Uterus (tissue), 4 donors: ENCODE results near the gene PIP5K1C. TPM values are rescaled to one million over a fixed set of nuclear protein-coding genes. Genes with fewer than 3 reads are reported as not detected.

Experiments
- DNase-seq, 2 donors: peaks; one replicate each; pipeline ENCODE4 v3.0.0-alpha.2; 2019 to 2020
- H3K27ac ChIP-seq, 2 donors: fragments of 200-600 bp; sonication (generic); 1 replicate in 1 of 2; 2 replicates in 1 of 2; pipeline ENCODE4 v1.5.1; 2016 to 2018
- H3K27me3 ChIP-seq, 2 donors: fragments of 200-600 bp; sonication (generic); one replicate each; pipeline ENCODE4 v1.5.1; 2018 to 2019; ENCODE audit warnings: control low read depth in 1 of 2
- H3K36me3 ChIP-seq, 2 donors: fragments of 200-600 bp; sonication (generic); one replicate each; pipeline ENCODE4 v1.5.1; 2019; ENCODE audit warnings: control low read depth in 1 of 2
- H3K4me1 ChIP-seq, 2 donors: fragments of 200-600 bp; sonication (generic); one replicate each; pipeline ENCODE4 v1.5.1; 2018 to 2019; ENCODE audit warnings: control low read depth in 1 of 2
- H3K4me3 ChIP-seq, 2 donors: fragments of 200-600 bp; sonication (generic); 1 replicate in 1 of 2; 2 replicates in 1 of 2; pipeline ENCODE4 v1.5.1; 2018 to 2019; ENCODE audit warnings: mild to moderate bottlenecking in 1 of 2
- H3K9me3 ChIP-seq, 2 donors: fragments of 200-600 bp; sonication (generic); one replicate each; pipeline ENCODE4 v1.5.1; 2019; ENCODE audit warnings: control low read depth in 1 of 2
- CTCF ChIP-seq, 4 experiments: fragments of 200-600 bp in 2 of 4; fragments of 450-650 bp in 2 of 4; sonication (generic) in 2 of 4; IDR thresholded peaks; one replicate each; pipeline ENCODE4 v1.5.1; 2016 to 2019; ENCODE audit warnings: antibody characterized with exemption in 4 of 4, mild to moderate bottlenecking in 2 of 4, moderate library complexity in 1 of 4
- POLR2A ChIP-seq, 2 donors: fragments of 450-650 bp; IDR thresholded peaks; one replicate each; pipeline ENCODE4 v1.6.1; 2016; ENCODE audit warnings: antibody characterized with exemption in 2 of 2, mild to moderate bottlenecking in 1 of 2, moderate library complexity in 1 of 2
- intact Hi-C: fragments of 100-400 bp; cut with DNase I; formaldehyde crosslinking; loops from one replicate; pipeline ENCODE4 v1.15.1; 2023; ENCODE audit warnings: low total_unique reads
- total RNA-seq, 4 donors: library from RNA; depleted of rRNA in 3 of 4; stranded (reverse); fragments of >200 nt in 3 of 4; gene quantifications; one replicate each; pipeline versions ENCODE4 v1.1.0 to v1.2.4, GENCODE V29; 2014 to 2023
- donor health status: DM: yes; HTN: yes; CAD: no.

PIP5K1C gene
- total RNA-seq, 4 donors from 2014 or later: 6.2 to 77.5 (median 33.2) TPM

DNA sequence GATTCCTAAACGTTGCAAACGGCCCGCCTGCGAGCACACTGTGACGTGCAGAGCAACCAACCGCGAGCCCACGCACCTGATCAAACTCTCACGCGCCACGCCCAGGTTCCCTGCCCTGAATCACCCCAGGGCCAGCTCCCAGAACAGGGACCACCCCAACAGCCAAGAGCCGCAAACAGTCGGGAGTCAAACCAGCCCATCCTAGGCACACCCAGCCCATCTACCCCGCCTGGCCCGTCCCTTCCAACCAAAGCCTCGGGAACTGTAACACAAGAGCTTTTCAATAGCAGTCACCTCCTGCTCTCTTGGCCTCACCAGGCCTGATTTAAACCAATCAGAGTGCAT is 8.9 kb downstream of the PIP5K1C start:
- TF ChIP-seq POLR2A (IDR thresholded peaks at IDR 0.05): no peak
- TF ChIP-seq CTCF (IDR thresholded peaks at IDR 0.05): no peak
- no peak overlapping the region for H3K27ac ChIP-seq
- H3K27me3 ChIP-seq: no peaks in the 10 kb centered on the region
- no peaks in the 10 kb centered on the region for H3K36me3 ChIP-seq
- intact Hi-C loops: no loop called here
- no peak overlapping the region for H3K4me3 ChIP-seq
- no peaks in the 10 kb centered on the region for H3K9me3 ChIP-seq
- no peak for DNase-seq
- H3K4me1 ChIP-seq: no peaks in the 10 kb centered on the region

GRCh38 chr19:3690551-3691371 is 9.5 kb downstream of the PIP5K1C start:
- no peaks in the 10 kb centered on the region for H3K4me1 ChIP-seq
- no peak overlapping the region for H3K27ac ChIP-seq
- TF ChIP-seq CTCF (IDR thresholded peaks at IDR 0.05): no peak
- TF ChIP-seq POLR2A (IDR thresholded peaks at IDR 0.05): no peak
- no peaks in the 10 kb centered on the region for H3K9me3 ChIP-seq
- H3K4me3 ChIP-seq: no peak overlapping the region
- no peaks in the 10 kb centered on the region for H3K36me3 ChIP-seq
- intact Hi-C loops: no loop called here
- H3K27me3 ChIP-seq: no peaks in the 10 kb centered on the region
- no peak for DNase-seq

GRCh38 chr19:3687774-3688706 is 12.2 kb downstream of the PIP5K1C start:
- DNase-seq: peak in 1 of 2 donors; percentile 21
- no peaks in the 10 kb centered on the region for H3K36me3 ChIP-seq
- no peak overlapping the region for H3K4me3 ChIP-seq
- TF ChIP-seq POLR2A (IDR thresholded peaks at IDR 0.05) (no peak), CTCF (IDR thresholded peaks at IDR 0.05) (no peak)
- intact Hi-C loops: no loop called here
- peaks cover 0 to 4% of the 10 kb centered on the region in 2 donors for H3K9me3 ChIP-seq
- H3K4me1 ChIP-seq: peaks cover 3 to 6% of the 10 kb centered on the region in 2 donors
- H3K27me3 ChIP-seq: no peaks in the 10 kb centered on the region
- H3K27ac ChIP-seq: peak overlapping the region; percentile 4 to 38

DNA sequence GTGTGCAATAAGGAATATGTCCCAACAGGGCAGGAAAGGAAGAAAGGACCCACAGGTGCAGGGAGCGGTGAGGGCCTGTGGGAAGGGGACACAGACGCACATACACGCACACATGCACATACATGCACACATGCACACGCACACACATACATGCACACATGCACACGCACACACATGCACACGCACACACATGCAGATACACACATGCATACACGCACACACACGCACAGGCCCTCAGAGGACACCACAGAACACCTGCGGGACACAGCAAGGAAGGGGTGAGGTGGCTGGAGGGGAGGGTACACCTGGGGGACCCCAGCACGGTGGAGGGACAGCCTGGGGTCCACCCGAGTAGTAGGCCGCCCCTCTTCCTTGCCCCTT is 12.9 kb downstream of the PIP5K1C start:
- no peak for DNase-seq
- Histone ChIP-seq H3K4me3 (no peak overlapping the region), H3K27ac (peak overlapping the region; percentile 4 to 38), H3K36me3 (no peaks in the 10 kb centered on the region), H3K27me3 (no peaks in the 10 kb centered on the region), H3K4me1 (peaks cover 5 to 7% of the 10 kb centered on the region in 2 donors), H3K9me3 (peaks cover 0 to 4% of the 10 kb centered on the region in 2 donors)
- TF ChIP-seq CTCF (IDR thresholded peaks at IDR 0.05) (no peak), POLR2A (IDR thresholded peaks at IDR 0.05) (no peak)
- intact Hi-C loops: no loop called here
